Neural progenitor cell (in vitro differentiated cells): Measurements from ENCODE around the gene GJC3.

Source experiments
- EZH2 ChIP-seq: fragments of 200-600 bp; sonication (generic); IDR thresholded peaks from 2 replicates; pipeline ENCODE4 v1.6.1; 2017; ENCODE audit warnings: antibody characterized with exemption, mild to moderate bottlenecking, moderate library complexity
- TF ChIP-seq, protein P1 (sequence below): fragments of 200-600 bp; sonication (generic); IDR thresholded peaks from 2 replicates; pipeline ENCODE4 v1.5.1; 2017; ENCODE audit warnings: antibody characterized with exemption, mild to moderate bottlenecking

DNA sequence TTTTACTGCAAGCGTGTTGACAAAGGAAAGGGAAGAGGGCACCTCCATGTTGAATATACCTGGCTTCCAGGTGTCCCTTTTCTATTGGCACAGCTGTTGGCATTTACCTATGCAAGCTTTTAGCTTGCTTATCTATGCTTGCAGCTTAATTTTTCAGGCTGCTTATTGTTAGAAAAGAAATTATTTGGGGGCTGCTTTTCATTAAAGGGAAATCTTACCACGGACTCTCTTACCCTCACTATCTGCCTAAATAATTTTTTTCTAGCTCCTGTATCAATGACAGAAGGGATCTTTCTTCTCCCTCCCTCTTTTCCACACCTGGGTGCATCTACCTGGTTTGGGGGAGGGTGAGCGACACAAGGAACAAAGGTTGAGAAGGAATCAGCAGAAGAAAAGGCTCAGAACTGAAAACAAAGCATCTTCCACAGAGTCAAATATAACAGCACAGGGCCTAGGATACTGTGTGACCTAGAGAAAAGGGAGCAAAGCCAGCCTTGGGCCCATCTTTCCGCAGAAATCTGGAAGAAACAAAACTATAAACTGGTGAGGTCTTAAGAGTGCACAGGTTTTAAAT is 15.2 kb upstream of the GJC3 start:
- no peak for TF ChIP-seq EZH2
- TF ChIP-seq, protein P1, sequence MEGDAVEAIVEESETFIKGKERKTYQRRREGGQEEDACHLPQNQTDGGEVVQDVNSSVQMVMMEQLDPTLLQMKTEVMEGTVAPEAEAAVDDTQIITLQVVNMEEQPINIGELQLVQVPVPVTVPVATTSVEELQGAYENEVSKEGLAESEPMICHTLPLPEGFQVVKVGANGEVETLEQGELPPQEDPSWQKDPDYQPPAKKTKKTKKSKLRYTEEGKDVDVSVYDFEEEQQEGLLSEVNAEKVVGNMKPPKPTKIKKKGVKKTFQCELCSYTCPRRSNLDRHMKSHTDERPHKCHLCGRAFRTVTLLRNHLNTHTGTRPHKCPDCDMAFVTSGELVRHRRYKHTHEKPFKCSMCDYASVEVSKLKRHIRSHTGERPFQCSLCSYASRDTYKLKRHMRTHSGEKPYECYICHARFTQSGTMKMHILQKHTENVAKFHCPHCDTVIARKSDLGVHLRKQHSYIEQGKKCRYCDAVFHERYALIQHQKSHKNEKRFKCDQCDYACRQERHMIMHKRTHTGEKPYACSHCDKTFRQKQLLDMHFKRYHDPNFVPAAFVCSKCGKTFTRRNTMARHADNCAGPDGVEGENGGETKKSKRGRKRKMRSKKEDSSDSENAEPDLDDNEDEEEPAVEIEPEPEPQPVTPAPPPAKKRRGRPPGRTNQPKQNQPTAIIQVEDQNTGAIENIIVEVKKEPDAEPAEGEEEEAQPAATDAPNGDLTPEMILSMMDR = no peak
